Liver (tissue), 9 donors: Measurements from ENCODE around the gene CACNA1A. TPM values are rescaled to one million over a fixed set of nuclear protein-coding genes. Genes with fewer than 3 reads are reported as not detected.

Source experiments
- DNase-seq: peaks from one replicate; pipeline ENCODE4 v3.0.0-alpha.2; 2017; ENCODE audit warnings: low spot score
- H3K27ac ChIP-seq, 2 donors: one replicate each; pipeline ENCODE4 v1.7.0; 2013; ENCODE audit warnings: inconsistent platforms in 2 of 2, low read length in 2 of 2, control low read depth in 1 of 2, low read depth in 1 of 2, mild to moderate bottlenecking in 1 of 2
- H3K27me3 ChIP-seq, 4 donors: one replicate each; pipeline versions ENCODE4 v1.6.1 to v1.7.0; 2013; ENCODE audit warnings: low read length in 3 of 4, inconsistent platforms in 1 of 4, mild to moderate bottlenecking in 1 of 4, moderate library complexity in 1 of 4; ENCODE audit not compliant: control insufficient read depth in 4 of 4, insufficient read depth in 4 of 4
- H3K36me3 ChIP-seq, 4 donors: one replicate each; pipeline versions ENCODE4 v1.6.1 to v1.7.0; 2013; ENCODE audit warnings: low read length in 3 of 4, mild to moderate bottlenecking in 3 of 4, low read depth in 1 of 4, moderate library complexity in 1 of 4; ENCODE audit not compliant: control insufficient read depth in 4 of 4, insufficient read depth in 3 of 4
- H3K4me1 ChIP-seq, 4 donors: one replicate each; pipeline versions ENCODE4 v1.6.1 to v1.7.0; 2013; ENCODE audit warnings: low read length in 3 of 4, mild to moderate bottlenecking in 3 of 4, moderate library complexity in 1 of 4; ENCODE audit not compliant: control insufficient read depth in 4 of 4, insufficient read depth in 4 of 4
- H3K4me3 ChIP-seq, 3 donors: one replicate each; pipeline versions ENCODE4 v1.6.1 to v1.7.0; 2013; ENCODE audit warnings: low read length in 3 of 3, control low read depth in 1 of 3, low read depth in 1 of 3, mild to moderate bottlenecking in 1 of 3
- H3K9ac ChIP-seq, 2 donors: one replicate each; pipeline ENCODE4 v1.7.0; 2013; ENCODE audit warnings: low read length in 2 of 2, mild to moderate bottlenecking in 2 of 2, moderate library complexity in 2 of 2, control low read depth in 1 of 2, low read depth in 1 of 2
- H3K9me3 ChIP-seq, 4 donors: one replicate each; pipeline versions ENCODE4 v1.6.1 to v1.7.0; 2013; ENCODE audit warnings: low read length in 3 of 4; ENCODE audit not compliant: control insufficient read depth in 4 of 4
- EGR1 ChIP-seq, 2 donors: IDR thresholded peaks; 2 replicates each; pipeline ENCODE4 v1.6.1; 2016 to 2018; ENCODE audit warnings: antibody characterized with exemption in 2 of 2, low read depth in 2 of 2
- FOXA2 ChIP-seq: IDR thresholded peaks from 2 replicates; pipeline ENCODE4 v1.6.1; 2016; ENCODE audit warnings: antibody characterized with exemption
- HNF4A ChIP-seq, 2 donors: conservative IDR thresholded peaks; 2 replicates each; pipeline ENCODE4 v1.6.1; 2016; ENCODE audit warnings: antibody characterized with exemption in 2 of 2, mild to moderate bottlenecking in 2 of 2
- NR2F2 ChIP-seq: IDR thresholded peaks from 2 replicates; pipeline ENCODE4 v1.6.1; 2016; ENCODE audit warnings: antibody characterized with exemption
- RAD21 ChIP-seq, 2 donors: IDR thresholded peaks; 2 replicates each; pipeline ENCODE4 v1.6.1; 2016; ENCODE audit warnings: antibody characterized with exemption in 2 of 2, mild to moderate bottlenecking in 2 of 2
- RXRA ChIP-seq, 2 donors: IDR thresholded peaks; 2 replicates each; pipeline ENCODE4 v1.6.1; 2017 to 2018; ENCODE audit warnings: antibody characterized with exemption in 2 of 2, mild to moderate bottlenecking in 1 of 2
- SP1 ChIP-seq: IDR thresholded peaks from 2 replicates; pipeline ENCODE4 v1.6.1; 2018; ENCODE audit warnings: antibody characterized with exemption, mild to moderate bottlenecking
- TAF1 ChIP-seq: conservative IDR thresholded peaks from 2 replicates; pipeline ENCODE4 v1.6.1; 2016; ENCODE audit warnings: antibody characterized with exemption, mild to moderate bottlenecking
- YY1 ChIP-seq: IDR thresholded peaks from 2 replicates; pipeline ENCODE4 v1.6.1; 2016; ENCODE audit warnings: antibody characterized with exemption, mild to moderate bottlenecking
- WGBS: extraction: QIAGEN DNeasy Blood & Tissue Kit; methylation state at CpG from one replicate; pipeline ENCODE4 v1.1.7; 2013; 5-methylcytosine and 5-hydroxymethylcytosine counted together
- polyA plus RNA-seq, 2 donors: library from polyadenylated mRNA; stranded (reverse) in 1 of 2; unstranded in 1 of 2; fragments of 200-250 nt in 1 of 2; fragments of >200 nt in 1 of 2; fragmentation: Nextera tagmentation in 1 of 2; extraction: Ambion mirVana in 1 of 2; gene quantifications; one replicate each; pipeline versions ENCODE4 v1.2.1 to v1.2.3, GENCODE V29; 2013 to 2015
- total RNA-seq, 2 donors: library from RNA; depleted of rRNA; stranded (reverse); fragments of >200 nt; gene quantifications; one replicate each; pipeline ENCODE4 v1.2.3, GENCODE V29; 2014
- TF ChIP-seq, protein P1 (sequence below): IDR thresholded peaks from 2 replicates; pipeline ENCODE4 v1.6.1; 2016; ENCODE audit warnings: antibody characterized with exemption
- TF ChIP-seq, protein P2 (sequence below): fragments of 150-350 bp; IDR thresholded peaks from 2 replicates; pipeline ENCODE4 v1.5.1; 2017; ENCODE audit warnings: improper control_type of control experiment, low read depth, low read length; ENCODE audit not compliant: missing input control
- TF ChIP-seq, protein P3 (sequence below): IDR thresholded peaks from 2 replicates; pipeline ENCODE4 v1.6.1; 2016; ENCODE audit warnings: antibody characterized with exemption
- TF ChIP-seq, protein P4 (sequence below): IDR thresholded peaks from 2 replicates; pipeline ENCODE4 v1.6.1; 2016; ENCODE audit warnings: antibody characterized with exemption, mild to moderate bottlenecking
- donor health status: healthy.
- donor health status: healthy.
- donor health status: healthy.
- donor health status: healthy.
- donor health status: healthy.

CACNA1A gene
- total and polyA plus RNA-seq, 4 donors, result 0.09 to 0.17 (median 0.17) TPM; not detected in 1

DNA sequence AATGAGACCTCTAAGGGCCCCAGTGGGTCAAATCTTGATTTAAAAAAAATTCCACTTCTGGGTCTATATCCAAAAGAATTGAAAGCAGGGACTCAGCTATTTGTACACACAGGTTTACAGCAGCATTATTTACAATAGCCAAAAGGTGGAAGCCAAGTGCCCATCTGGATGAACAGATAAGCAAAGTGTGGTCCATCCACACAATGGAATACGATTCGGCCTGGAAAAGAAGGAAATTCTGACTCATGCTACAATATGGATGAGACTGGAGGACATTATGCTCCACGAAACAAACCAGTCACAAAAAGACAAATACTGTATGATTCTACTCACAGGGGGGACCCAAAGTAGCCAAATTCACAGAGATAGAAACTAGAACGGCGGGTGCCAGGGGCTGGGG is 76.7 kb downstream of the CACNA1A start:
- H3K36me3 ChIP-seq, result no peaks in the 10 kb centered on the region
- H3K4me3 ChIP-seq, result no peak overlapping the region
- peaks cover 2 to 3% (median 2%) of the 10 kb centered on the region in 4 donors for H3K9me3 ChIP-seq
- no peaks in the 10 kb centered on the region for H3K27me3 ChIP-seq
- H3K4me1 ChIP-seq, result no peaks in the 10 kb centered on the region
- H3K9ac ChIP-seq, result no peak overlapping the region
- H3K27ac ChIP-seq, result no peak overlapping the region
- no peak for DNase-seq
- TF ChIP-seq FOXA2 (no peak), SP1 (no peak), HNF4A (conservative IDR thresholded peaks at IDR 0.05) (no peak), EGR1 (IDR thresholded peaks at IDR 0.05; ENCODE audit: low read depth in 2 of 2) (no peak), TAF1 (no peak), RXRA (IDR thresholded peaks at IDR 0.05) (no peak), RAD21 (IDR thresholded peaks at IDR 0.05) (no peak)
- TF ChIP-seq, protein P1, sequence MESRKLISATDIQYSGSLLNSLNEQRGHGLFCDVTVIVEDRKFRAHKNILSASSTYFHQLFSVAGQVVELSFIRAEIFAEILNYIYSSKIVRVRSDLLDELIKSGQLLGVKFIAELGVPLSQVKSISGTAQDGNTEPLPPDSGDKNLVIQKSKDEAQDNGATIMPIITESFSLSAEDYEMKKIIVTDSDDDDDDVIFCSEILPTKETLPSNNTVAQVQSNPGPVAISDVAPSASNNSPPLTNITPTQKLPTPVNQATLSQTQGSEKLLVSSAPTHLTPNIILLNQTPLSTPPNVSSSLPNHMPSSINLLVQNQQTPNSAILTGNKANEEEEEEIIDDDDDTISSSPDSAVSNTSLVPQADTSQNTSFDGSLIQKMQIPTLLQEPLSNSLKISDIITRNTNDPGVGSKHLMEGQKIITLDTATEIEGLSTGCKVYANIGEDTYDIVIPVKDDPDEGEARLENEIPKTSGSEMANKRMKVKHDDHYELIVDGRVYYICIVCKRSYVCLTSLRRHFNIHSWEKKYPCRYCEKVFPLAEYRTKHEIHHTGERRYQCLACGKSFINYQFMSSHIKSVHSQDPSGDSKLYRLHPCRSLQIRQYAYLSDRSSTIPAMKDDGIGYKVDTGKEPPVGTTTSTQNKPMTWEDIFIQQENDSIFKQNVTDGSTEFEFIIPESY, result no peak
- TF ChIP-seq, protein P2, sequence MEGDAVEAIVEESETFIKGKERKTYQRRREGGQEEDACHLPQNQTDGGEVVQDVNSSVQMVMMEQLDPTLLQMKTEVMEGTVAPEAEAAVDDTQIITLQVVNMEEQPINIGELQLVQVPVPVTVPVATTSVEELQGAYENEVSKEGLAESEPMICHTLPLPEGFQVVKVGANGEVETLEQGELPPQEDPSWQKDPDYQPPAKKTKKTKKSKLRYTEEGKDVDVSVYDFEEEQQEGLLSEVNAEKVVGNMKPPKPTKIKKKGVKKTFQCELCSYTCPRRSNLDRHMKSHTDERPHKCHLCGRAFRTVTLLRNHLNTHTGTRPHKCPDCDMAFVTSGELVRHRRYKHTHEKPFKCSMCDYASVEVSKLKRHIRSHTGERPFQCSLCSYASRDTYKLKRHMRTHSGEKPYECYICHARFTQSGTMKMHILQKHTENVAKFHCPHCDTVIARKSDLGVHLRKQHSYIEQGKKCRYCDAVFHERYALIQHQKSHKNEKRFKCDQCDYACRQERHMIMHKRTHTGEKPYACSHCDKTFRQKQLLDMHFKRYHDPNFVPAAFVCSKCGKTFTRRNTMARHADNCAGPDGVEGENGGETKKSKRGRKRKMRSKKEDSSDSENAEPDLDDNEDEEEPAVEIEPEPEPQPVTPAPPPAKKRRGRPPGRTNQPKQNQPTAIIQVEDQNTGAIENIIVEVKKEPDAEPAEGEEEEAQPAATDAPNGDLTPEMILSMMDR, result no peak
- TF ChIP-seq, protein P3, sequence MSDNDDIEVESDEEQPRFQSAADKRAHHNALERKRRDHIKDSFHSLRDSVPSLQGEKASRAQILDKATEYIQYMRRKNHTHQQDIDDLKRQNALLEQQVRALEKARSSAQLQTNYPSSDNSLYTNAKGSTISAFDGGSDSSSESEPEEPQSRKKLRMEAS, result no peak
- TF ChIP-seq, protein P4, sequence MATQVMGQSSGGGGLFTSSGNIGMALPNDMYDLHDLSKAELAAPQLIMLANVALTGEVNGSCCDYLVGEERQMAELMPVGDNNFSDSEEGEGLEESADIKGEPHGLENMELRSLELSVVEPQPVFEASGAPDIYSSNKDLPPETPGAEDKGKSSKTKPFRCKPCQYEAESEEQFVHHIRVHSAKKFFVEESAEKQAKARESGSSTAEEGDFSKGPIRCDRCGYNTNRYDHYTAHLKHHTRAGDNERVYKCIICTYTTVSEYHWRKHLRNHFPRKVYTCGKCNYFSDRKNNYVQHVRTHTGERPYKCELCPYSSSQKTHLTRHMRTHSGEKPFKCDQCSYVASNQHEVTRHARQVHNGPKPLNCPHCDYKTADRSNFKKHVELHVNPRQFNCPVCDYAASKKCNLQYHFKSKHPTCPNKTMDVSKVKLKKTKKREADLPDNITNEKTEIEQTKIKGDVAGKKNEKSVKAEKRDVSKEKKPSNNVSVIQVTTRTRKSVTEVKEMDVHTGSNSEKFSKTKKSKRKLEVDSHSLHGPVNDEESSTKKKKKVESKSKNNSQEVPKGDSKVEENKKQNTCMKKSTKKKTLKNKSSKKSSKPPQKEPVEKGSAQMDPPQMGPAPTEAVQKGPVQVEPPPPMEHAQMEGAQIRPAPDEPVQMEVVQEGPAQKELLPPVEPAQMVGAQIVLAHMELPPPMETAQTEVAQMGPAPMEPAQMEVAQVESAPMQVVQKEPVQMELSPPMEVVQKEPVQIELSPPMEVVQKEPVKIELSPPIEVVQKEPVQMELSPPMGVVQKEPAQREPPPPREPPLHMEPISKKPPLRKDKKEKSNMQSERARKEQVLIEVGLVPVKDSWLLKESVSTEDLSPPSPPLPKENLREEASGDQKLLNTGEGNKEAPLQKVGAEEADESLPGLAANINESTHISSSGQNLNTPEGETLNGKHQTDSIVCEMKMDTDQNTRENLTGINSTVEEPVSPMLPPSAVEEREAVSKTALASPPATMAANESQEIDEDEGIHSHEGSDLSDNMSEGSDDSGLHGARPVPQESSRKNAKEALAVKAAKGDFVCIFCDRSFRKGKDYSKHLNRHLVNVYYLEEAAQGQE, result no peak
- 47% methylated on average over 5 of the region's 5 CpGs for WGBS

DNA sequence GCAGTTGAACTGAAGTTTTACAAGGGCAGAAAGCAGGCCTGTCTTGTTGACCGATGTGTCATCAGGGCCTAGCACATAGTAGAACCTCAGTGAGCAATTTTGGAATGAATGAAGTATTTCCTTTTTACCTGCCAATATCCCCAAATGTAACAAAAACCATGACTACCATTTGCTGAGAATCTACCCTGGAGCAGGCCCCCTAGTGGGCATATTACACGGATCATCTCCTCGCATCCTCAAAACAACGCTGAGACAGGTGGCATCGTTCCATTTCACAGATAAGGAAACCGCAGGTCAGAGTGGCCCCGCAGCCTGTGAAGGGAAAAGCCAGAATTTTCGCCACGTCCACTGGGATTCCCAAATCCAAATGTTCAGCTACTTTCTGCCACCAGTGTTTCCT is 77.9 kb downstream of the CACNA1A start:
- Histone ChIP-seq H3K4me3 (no peak overlapping the region), H3K27ac (no peak overlapping the region), H3K4me1 (no peaks in the 10 kb centered on the region), H3K9ac (no peak overlapping the region), H3K27me3 (no peaks in the 10 kb centered on the region), H3K9me3 (peaks cover 2 to 3% (median 2%) of the 10 kb centered on the region in 4 donors), H3K36me3 (no peaks in the 10 kb centered on the region)
- TF ChIP-seq, protein P2, result peak; percentile 31
- TF ChIP-seq YY1 (no peak), RAD21 (IDR thresholded peaks at IDR 0.05) (peak; percentile 27 to 54), NR2F2 (no peak)
- WGBS, result 41% methylated on average over 9 of the region's 9 CpGs
- no peak for DNase-seq
